ENCODE data around the gene PLA2G10. TPM values are rescaled to one million over a fixed set of nuclear protein-coding genes. Genes with fewer than 3 reads are reported as not detected.
"Not testable (repeated sequence)": the region's sequence is repeated elsewhere in the genome, so short reads cannot be mapped to it uniquely, and the experiment has no call there.

The PLA2G10 gene
- polyA plus RNA-seq, 1 experiment: not detected

GRCh38 chr16:14682121-14682520 is 12.0 kb downstream of the PLA2G10 start:
- no peak for TF ChIP-seq CTCF (IDR thresholded peaks at IDR 0.05; ENCODE audit: low read depth, low read length)
- H3K9me3 ChIP-seq (ENCODE audit: control insufficient read depth, insufficient read depth, low read length): no peaks in the 10 kb centered on the region
- DNase-seq (ENCODE audit: low read depth, low spot score): no peak
- H3K27me3 ChIP-seq (ENCODE audit: control insufficient read depth, insufficient read depth, low read length): no peaks in the 10 kb centered on the region
- H3K4me3 ChIP-seq (ENCODE audit: low read depth, low read length): no peak overlapping the region
- ChIA-PET POLR2A (no interaction called here), CTCF (no interaction called here)
- H3K27ac ChIP-seq (ENCODE audit: low read depth, low read length): no peak overlapping the region

- POLR2A ChIA-PET: no interaction called here
- H3K9me3 ChIP-seq (ENCODE audit: control insufficient read depth, insufficient read depth, low read length): no peaks in the 10 kb centered on the region
- TF ChIP-seq CTCF (IDR thresholded peaks at IDR 0.05; ENCODE audit: low read depth, low read length): no peak
- no peak overlapping the region for H3K4me3 ChIP-seq (ENCODE audit: low read depth, low read length)
- CTCF ChIA-PET: no interaction called here
- no peaks in the 10 kb centered on the region for H3K27me3 ChIP-seq (ENCODE audit: control insufficient read depth, insufficient read depth, low read length)
- no peak overlapping the region for H3K27ac ChIP-seq (ENCODE audit: low read depth, low read length)
- DNase-seq (ENCODE audit: low read depth, low spot score): no peak
Measured at GRCh38 chr16:14681115-14681514, 13.0 kb downstream of the PLA2G10 start.

- POLR2A ChIA-PET; H3K4me3 ChIP-seq (ENCODE audit: low read depth, low read length); H3K27ac ChIP-seq (ENCODE audit: low read depth, low read length); H3K27me3 ChIP-seq (ENCODE audit: control insufficient read depth, insufficient read depth, low read length); CTCF ChIA-PET; H3K9me3 ChIP-seq (ENCODE audit: control insufficient read depth, insufficient read depth, low read length); DNase-seq (ENCODE audit: low read depth, low spot score): not testable (repeated sequence)
Measured at GRCh38 chr16:14680396-14680795, 13.7 kb downstream of the PLA2G10 start.

DNA sequence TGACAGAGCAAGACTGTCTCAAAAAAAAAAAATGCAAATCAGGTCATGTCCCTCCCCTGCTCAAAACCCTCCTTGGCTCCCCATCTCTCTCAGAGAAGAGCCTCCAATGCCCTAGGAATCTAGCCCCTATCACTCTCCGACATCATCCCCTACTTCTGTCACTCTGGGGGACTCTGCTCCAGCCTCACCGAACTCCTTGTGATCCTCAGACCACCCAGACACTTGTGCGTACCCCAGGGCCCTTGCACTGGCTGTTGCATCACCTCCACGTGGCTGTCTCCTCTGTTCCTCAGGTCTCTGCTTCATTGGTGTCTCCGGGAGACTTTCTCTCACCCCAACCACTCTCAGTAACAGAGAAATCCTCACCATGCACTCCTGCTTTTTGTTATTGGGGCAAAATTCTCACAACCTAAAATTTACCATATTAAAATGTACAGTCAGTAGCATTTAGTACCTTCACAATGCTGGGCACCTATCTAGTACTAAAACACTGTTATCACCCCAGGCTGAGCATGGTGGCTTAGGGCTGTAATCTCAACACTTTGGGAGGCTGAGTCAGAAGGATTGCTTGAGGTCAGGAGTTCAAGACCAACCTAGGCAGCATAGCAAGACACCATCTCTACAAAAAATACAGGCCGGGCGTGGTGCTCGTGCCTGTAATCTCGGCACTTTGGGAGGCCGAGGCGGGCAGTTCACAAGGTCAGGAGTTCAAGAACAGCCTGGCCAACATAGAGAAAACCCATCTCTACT is 15.2 kb downstream of the PLA2G10 start:
- Histone ChIP-seq H3K27me3 (ENCODE audit: control insufficient read depth, insufficient read depth, low read length) (no peaks in the 10 kb centered on the region), H3K9me3 (ENCODE audit: control insufficient read depth, insufficient read depth, low read length) (no peaks in the 10 kb centered on the region), H3K27ac (ENCODE audit: low read depth, low read length) (no peak overlapping the region), H3K4me3 (ENCODE audit: low read depth, low read length) (no peak overlapping the region)
- ChIA-PET POLR2A (no interaction called here), CTCF (no interaction called here)
- no peak for DNase-seq (ENCODE audit: low read depth, low spot score)
- no peak for TF ChIP-seq CTCF (IDR thresholded peaks at IDR 0.05; ENCODE audit: low read depth, low read length)

- DNase-seq (ENCODE audit: low read depth, low spot score): no peak
- H3K27ac ChIP-seq (ENCODE audit: low read depth, low read length): no peak overlapping the region
- no peaks in the 10 kb centered on the region for H3K9me3 ChIP-seq (ENCODE audit: control insufficient read depth, insufficient read depth, low read length)
- H3K27me3 ChIP-seq (ENCODE audit: control insufficient read depth, insufficient read depth, low read length): no peaks in the 10 kb centered on the region
- TF ChIP-seq CTCF (IDR thresholded peaks at IDR 0.05; ENCODE audit: low read depth, low read length): no peak
- H3K4me3 ChIP-seq (ENCODE audit: low read depth, low read length): no peak overlapping the region
- POLR2A ChIA-PET: no interaction called here
- CTCF ChIA-PET: no interaction called here
Measured at GRCh38 chr16:14677627-14678026, 16.5 kb downstream of the PLA2G10 start.

Data from AG04450 (cell line).